Cardiac muscle cell (in vitro differentiated cells and primary cell): ENCODE results near the gene ETHE1. TPM values are rescaled to one million over a fixed set of nuclear protein-coding genes. Genes with fewer than 3 reads are reported as not detected.

Experiments used
- DNase-seq, 2 donors: peaks; one replicate each; pipeline versions ENCODE4 v3.0.0 to v3.0.0-alpha.2; 2010 to 2017; ENCODE audit warnings: low read depth in 1 of 2, low spot score in 1 of 2
- H3K27ac ChIP-seq: fragments of 200-600 bp; sonication (generic); 2 replicates; pipeline ENCODE4 v1.5.1; 2016
- H3K27me3 ChIP-seq: fragments of 200-600 bp; sonication (generic); 2 replicates; pipeline ENCODE4 v1.6.0; 2016; ENCODE audit warnings: control low read depth
- H3K36me3 ChIP-seq: fragments of 200-600 bp; sonication (generic); 2 replicates; pipeline ENCODE4 v1.5.1; 2016; ENCODE audit warnings: control low read depth
- H3K4me1 ChIP-seq: fragments of 200-600 bp; sonication (generic); 2 replicates; pipeline ENCODE4 v1.8.1; 2017; ENCODE audit warnings: low read depth, mild to moderate bottlenecking, mixed run types
- H3K4me3 ChIP-seq: fragments of 200-600 bp; sonication (generic); 2 replicates; pipeline ENCODE4 v1.5.1; 2016; ENCODE audit warnings: mild to moderate bottlenecking
- H3K9me3 ChIP-seq: fragments of 200-600 bp; sonication (generic); 2 replicates; pipeline ENCODE4 v1.5.1; 2017; ENCODE audit warnings: low read depth, mild to moderate bottlenecking, control low read depth
- polyA plus RNA-seq: library from polyadenylated mRNA; unstranded; fragments of >200 nt; fragmentation: Nextera tagmentation; extraction: Ambion mirVana; gene quantifications from 2 replicates; pipeline ENCODE4 v1.2.1, GENCODE V29; 2016
- total RNA-seq: library from RNA; depleted of rRNA; stranded (reverse); fragments of >200 nt; gene quantifications from 2 replicates; pipeline ENCODE4 v1.2.3, GENCODE V29; 2016
- TF ChIP-seq, protein P1 (sequence below): IDR thresholded peaks from 2 replicates; pipeline ENCODE4 v1.5.1; 2012; ENCODE audit warnings: low read depth, mild to moderate bottlenecking, low read length

Gene ETHE1
- total and polyA plus RNA-seq, 2 experiments from 2014 or later = 31.6 to 35.0 TPM

DNA sequence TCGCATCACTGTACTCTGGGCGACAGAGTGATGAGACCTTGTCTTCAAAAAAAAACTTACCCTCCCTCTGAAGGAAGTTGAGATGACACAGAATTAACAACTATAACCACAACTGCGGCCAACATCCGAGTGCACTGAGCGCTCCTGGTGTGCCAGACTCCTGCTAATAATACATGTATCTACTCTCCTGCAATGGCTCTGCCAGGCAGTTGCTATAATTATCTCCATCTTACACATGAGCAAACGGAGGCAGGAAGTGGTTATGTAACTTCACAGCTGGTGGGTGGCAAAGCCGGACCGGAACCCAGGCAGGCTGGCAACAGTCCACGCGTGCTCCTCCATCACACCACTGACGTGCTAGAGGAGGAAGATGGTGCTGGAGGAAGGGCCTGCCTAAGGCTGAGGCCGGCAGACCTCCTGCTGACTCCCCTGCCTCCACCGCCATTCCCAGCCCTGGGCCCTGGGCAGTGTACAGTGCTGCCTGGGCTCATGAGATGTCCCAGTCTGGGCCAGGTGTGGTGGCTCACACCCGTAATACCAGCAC lies 35.8 kb upstream of the ETHE1 start:
- no peak overlapping the region for H3K27ac ChIP-seq
- DNase-seq = peak in 1 of 2 donors; percentile 88
- H3K27me3 ChIP-seq = no peaks in the 10 kb centered on the region

DNA sequence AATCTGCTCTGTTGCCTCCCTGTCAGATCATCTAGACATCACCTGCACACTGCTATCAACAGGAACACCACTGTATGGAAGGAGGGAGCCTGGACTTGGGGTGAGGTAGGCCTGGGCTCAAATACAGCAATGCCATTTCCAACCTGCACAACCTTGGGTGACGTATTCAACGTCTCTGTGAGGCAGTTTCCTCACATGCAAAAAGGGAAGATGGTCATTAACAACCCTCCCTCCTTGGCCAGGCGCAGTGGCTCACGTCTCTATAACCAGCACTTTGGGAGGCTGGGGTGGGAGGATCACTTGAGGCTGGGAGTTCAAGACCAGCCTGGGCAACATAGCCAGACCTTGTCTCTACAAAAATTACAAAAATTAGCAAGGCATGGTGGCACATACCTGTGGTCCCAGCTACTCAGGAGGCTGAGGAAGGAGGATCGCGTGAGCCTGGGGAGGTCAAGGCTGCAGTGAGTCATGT lies 35.3 kb upstream of the ETHE1 start:
- H3K27me3 ChIP-seq = no peaks in the 10 kb centered on the region
- H3K4me3 ChIP-seq = no peak overlapping the region
- no peaks in the 10 kb centered on the region for H3K4me1 ChIP-seq
- H3K27ac ChIP-seq = no peak overlapping the region
- TF ChIP-seq, protein P1, sequence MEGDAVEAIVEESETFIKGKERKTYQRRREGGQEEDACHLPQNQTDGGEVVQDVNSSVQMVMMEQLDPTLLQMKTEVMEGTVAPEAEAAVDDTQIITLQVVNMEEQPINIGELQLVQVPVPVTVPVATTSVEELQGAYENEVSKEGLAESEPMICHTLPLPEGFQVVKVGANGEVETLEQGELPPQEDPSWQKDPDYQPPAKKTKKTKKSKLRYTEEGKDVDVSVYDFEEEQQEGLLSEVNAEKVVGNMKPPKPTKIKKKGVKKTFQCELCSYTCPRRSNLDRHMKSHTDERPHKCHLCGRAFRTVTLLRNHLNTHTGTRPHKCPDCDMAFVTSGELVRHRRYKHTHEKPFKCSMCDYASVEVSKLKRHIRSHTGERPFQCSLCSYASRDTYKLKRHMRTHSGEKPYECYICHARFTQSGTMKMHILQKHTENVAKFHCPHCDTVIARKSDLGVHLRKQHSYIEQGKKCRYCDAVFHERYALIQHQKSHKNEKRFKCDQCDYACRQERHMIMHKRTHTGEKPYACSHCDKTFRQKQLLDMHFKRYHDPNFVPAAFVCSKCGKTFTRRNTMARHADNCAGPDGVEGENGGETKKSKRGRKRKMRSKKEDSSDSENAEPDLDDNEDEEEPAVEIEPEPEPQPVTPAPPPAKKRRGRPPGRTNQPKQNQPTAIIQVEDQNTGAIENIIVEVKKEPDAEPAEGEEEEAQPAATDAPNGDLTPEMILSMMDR = no peak
- no peak for DNase-seq
- peaks cover 12% of the 10 kb centered on the region for H3K36me3 ChIP-seq
- H3K9me3 ChIP-seq = no peaks in the 10 kb centered on the region

More for the DNA sequence above, 35.8 kb upstream of the ETHE1 start:
- no peaks in the 10 kb centered on the region for H3K9me3 ChIP-seq
- H3K4me1 ChIP-seq = no peaks in the 10 kb centered on the region
- TF ChIP-seq, protein P1 = no peak
- no peak overlapping the region for H3K4me3 ChIP-seq
- H3K36me3 ChIP-seq = peaks cover 12% of the 10 kb centered on the region

DNA sequence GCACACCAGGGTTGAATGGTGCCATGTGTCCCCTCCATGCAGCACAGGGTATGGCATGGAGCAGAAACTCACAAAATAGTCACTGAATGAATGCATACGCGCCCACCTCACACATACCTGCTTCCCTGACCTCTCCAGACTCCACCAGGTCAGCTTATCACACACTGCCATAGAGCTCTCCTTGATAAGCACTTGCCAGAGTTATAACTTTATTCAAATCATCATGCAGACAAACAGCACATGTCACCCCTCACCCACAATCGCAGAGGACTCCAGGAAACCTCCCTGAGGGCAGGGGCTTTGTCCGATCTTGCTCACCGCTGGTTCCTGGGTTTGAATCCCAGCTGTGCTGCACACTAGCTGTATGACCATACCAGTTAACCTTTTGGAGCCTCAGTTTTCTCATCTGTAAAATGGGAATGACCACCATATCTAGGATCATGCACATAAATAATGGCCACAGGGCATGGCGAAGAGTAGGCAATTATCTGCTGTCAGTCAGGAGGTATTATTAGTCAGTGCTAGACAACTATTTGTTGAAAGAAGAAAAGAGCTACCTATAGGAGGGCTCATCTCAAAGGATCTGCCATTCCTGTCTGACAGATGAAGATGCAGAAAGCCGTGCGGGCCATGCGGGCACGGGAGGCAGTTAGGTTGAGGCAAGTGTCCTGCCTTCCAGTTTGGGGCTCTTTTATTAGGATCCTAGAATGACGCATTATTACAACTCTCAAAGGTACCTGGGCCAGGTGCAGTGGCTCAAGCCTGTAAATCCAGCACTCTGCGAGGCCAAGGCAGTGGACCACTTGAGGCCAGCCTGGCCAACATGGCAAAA lies 34.4 kb upstream of the ETHE1 start:
- H3K27ac ChIP-seq = no peak overlapping the region
- no peak for DNase-seq
- no peaks in the 10 kb centered on the region for H3K27me3 ChIP-seq
- H3K9me3 ChIP-seq = no peaks in the 10 kb centered on the region
- TF ChIP-seq, protein P1 = no peak
- H3K36me3 ChIP-seq = peaks cover 12% of the 10 kb centered on the region
- no peak overlapping the region for H3K4me3 ChIP-seq
- no peaks in the 10 kb centered on the region for H3K4me1 ChIP-seq

DNA sequence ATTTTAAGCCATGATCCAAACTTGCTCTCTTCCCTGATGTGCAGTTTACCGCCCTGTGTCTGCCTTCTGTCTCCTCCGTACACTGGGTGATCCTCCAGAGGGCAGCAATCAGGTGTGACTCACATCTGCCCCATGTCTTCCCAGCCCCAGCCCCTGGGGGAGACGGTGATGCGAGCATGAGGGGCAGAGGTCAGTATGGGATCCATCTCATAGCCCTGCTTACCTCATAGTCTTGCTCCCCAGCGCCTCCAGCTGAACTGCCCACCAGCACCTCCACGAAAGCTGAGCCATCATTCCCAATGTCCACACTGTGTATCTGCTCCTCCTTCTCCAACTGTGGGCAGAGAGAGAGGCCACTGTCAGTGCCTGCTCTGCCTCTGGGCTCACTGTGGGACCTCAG lies 33.7 kb upstream of the ETHE1 start:
- Histone ChIP-seq H3K9me3 (no peaks in the 10 kb centered on the region), H3K27me3 (no peaks in the 10 kb centered on the region), H3K27ac (no peak overlapping the region), H3K4me3 (no peak overlapping the region), H3K36me3 (peaks cover 12% of the 10 kb centered on the region), H3K4me1 (no peaks in the 10 kb centered on the region)
- TF ChIP-seq, protein P1 = no peak
- no peak for DNase-seq

DNA sequence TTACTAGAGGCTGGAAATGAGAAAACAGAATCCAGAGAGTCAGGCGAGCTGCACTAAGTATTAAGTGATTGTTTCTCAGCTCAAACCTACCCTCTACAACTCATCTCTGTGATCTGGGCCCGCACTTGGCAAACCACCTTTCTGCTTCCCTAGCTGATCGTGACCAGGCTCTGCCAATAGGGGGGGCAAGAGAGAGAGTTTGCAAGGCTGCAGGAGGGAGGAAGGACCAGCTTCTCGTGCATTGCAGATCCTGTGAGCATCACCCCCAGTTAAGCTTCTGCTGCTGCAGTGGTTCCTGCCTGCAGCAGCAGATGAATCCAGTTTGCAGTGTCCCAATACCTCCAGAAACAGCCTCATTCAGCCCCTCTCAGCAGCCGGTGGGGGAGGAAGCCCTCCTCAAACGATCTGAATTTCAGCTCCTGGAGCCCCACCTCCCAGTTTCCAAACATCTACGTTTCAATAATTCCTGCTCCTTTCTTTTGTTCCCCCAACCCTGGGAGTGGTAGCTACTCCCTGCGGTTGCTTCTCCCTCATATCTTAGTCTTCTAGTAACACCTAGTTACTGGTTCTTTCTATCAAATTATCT lies 28.3 kb upstream of the ETHE1 start:
- peak; percentile 71 to 80 for DNase-seq
- Histone ChIP-seq H3K9me3 (no peaks in the 10 kb centered on the region), H3K36me3 (peaks cover 31% of the 10 kb centered on the region), H3K4me3 (no peak overlapping the region), H3K27me3 (no peaks in the 10 kb centered on the region), H3K4me1 (no peaks in the 10 kb centered on the region), H3K27ac (no peak overlapping the region)
- TF ChIP-seq, protein P1 = peak; percentile 92
